ENCODE data around the gene JPH4.

JPH4 gene

GRCh38 chr14:23579739-23580138, 1.1 kb upstream of the JPH4 start:
- H3K4me3 ChIP-seq (ENCODE audit: low read depth, low read length) = no peak overlapping the region
- TF ChIP-seq CTCF (IDR thresholded peaks at IDR 0.05; ENCODE audit: insufficient read depth, low read depth, low read length, missing control alignments) = no peak
- DNase-seq (ENCODE audit: low read depth) = no peak

GRCh38 chr14:23579311-23579630, 681 bp upstream of the JPH4 start:
- TF ChIP-seq CTCF (IDR thresholded peaks at IDR 0.05; ENCODE audit: insufficient read depth, low read depth, low read length, missing control alignments) = no peak
- no peak overlapping the region for H3K4me3 ChIP-seq (ENCODE audit: low read depth, low read length)
- no peak for DNase-seq (ENCODE audit: low read depth)

GRCh38 chr14:23577710-23578392, 739 bp downstream of the JPH4 start:
- peak overlapping the region; percentile 50 for H3K4me3 ChIP-seq (ENCODE audit: low read depth, low read length)
- TF ChIP-seq CTCF (IDR thresholded peaks at IDR 0.05; ENCODE audit: insufficient read depth, low read depth, low read length, missing control alignments) = no peak

GRCh38 chr14:23577004-23577681, 1.4 kb downstream of the JPH4 start:
- H3K4me3 ChIP-seq (ENCODE audit: low read depth, low read length) = peak overlapping the region; percentile 50
- no peak for DNase-seq (ENCODE audit: low read depth)
- no peak for TF ChIP-seq CTCF (IDR thresholded peaks at IDR 0.05; ENCODE audit: insufficient read depth, low read depth, low read length, missing control alignments)

More at GRCh38 chr14:23577710-23578392, 739 bp downstream of the JPH4 start:
- DNase-seq (ENCODE audit: low read depth) = no peak

GRCh38 chr14:23573384-23574015, 5.1 kb downstream of the JPH4 start:
- DNase-seq (ENCODE audit: low read depth) = no peak

GRCh38 chr14:23572836-23573235, 5.8 kb downstream of the JPH4 start:
- TF ChIP-seq CTCF (IDR thresholded peaks at IDR 0.05; ENCODE audit: insufficient read depth, low read depth, low read length, missing control alignments) = no peak
- no peak overlapping the region for H3K4me3 ChIP-seq (ENCODE audit: low read depth, low read length)
- no peak for DNase-seq (ENCODE audit: low read depth)

More at GRCh38 chr14:23573384-23574015, 5.1 kb downstream of the JPH4 start:
- H3K4me3 ChIP-seq (ENCODE audit: low read depth, low read length) = no peak overlapping the region
- no peak for TF ChIP-seq CTCF (IDR thresholded peaks at IDR 0.05; ENCODE audit: insufficient read depth, low read depth, low read length, missing control alignments)
